HG02571 (cell line): ENCODE measurements around the gene ELL.

Experiments used
- ATAC-seq: cut with Tn5 transposase; IDR thresholded peaks from one replicate; pipeline ENCODE4 v1.9.1; 2021; ENCODE audit warnings: mild to moderate bottlenecking, moderate library complexity; ENCODE audit not compliant: unreplicated experiment

Gene ELL

GRCh38 chr19:18435842-18436670 lies 85.8 kb downstream of the ELL start:
- no peak for ATAC-seq

- ATAC-seq = no peak
Measured at GRCh38 chr19:18435178-18435841, 86.6 kb downstream of the ELL start.

GRCh38 chr19:18434411-18435175 lies 87.3 kb downstream of the ELL start:
- no peak for ATAC-seq

- ATAC-seq = no peak
Measured at GRCh38 chr19:18433735-18434398, 88.0 kb downstream of the ELL start.

GRCh38 chr19:18433015-18433691 lies 88.7 kb downstream of the ELL start:
- ATAC-seq = no peak

- ATAC-seq = no peak
Measured at GRCh38 chr19:18432275-18433014, 89.4 kb downstream of the ELL start.

GRCh38 chr19:18431351-18432197 lies 90.3 kb downstream of the ELL start:
- no peak for ATAC-seq

GRCh38 chr19:18430417-18431144 lies 91.3 kb downstream of the ELL start:
- ATAC-seq = no peak

GRCh38 chr19:18429717-18430416 lies 92.0 kb downstream of the ELL start:
- no peak for ATAC-seq

GRCh38 chr19:18428787-18429674 lies 92.8 kb downstream of the ELL start:
- peak; percentile 46 for ATAC-seq

- no peak for ATAC-seq
Measured at GRCh38 chr19:18428173-18428786, 93.6 kb downstream of the ELL start.

GRCh38 chr19:18427743-18428113 lies 94.1 kb downstream of the ELL start:
- ATAC-seq = no peak

- no peak for ATAC-seq
Measured at GRCh38 chr19:18427080-18427742, 94.7 kb downstream of the ELL start.

GRCh38 chr19:18426416-18426767 lies 95.5 kb downstream of the ELL start:
- no peak for ATAC-seq

GRCh38 chr19:18425515-18426415 lies 96.1 kb downstream of the ELL start:
- ATAC-seq = no peak
